Mucosa of descending colon (tissue), 3 donors: ENCODE measurements around the gene METTL25. TPM values are rescaled to one million over a fixed set of nuclear protein-coding genes. Genes with fewer than 3 reads are reported as not detected.

Experiments used
- ATAC-seq: fragments of 200-7000 bp; cut with Tn5 transposase; one replicate; pipeline ENCODE4 v1.9.1; 2020; ENCODE audit warnings: mild to moderate bottlenecking, moderate library complexity
- DNase-seq, 3 donors: peaks; one replicate each; pipeline ENCODE4 v3.0.0-alpha.2; 2020
- H3K36me3 ChIP-seq: fragments of 200-600 bp; one replicate; pipeline ENCODE4 v1.8.0; 2021; ENCODE audit warnings: low read depth, mild to moderate bottlenecking
- H3K4me1 ChIP-seq: fragments of 200-600 bp; one replicate; pipeline ENCODE4 v1.8.0; 2021; ENCODE audit warnings: low read depth, mild to moderate bottlenecking
- H3K4me3 ChIP-seq: fragments of 200-600 bp; one replicate; pipeline ENCODE4 v1.8.0; 2021; ENCODE audit warnings: mild to moderate bottlenecking
- H3K9me3 ChIP-seq: fragments of 200-600 bp; one replicate; pipeline ENCODE4 v1.8.0; 2021; ENCODE audit warnings: mild to moderate bottlenecking
- CTCF ChIP-seq: fragments of 200-600 bp; IDR thresholded peaks from one replicate; pipeline ENCODE4 v1.8.0; 2022; ENCODE audit warnings: antibody characterized with exemption, mild to moderate bottlenecking
- intact Hi-C, 2 donors: fragments of 100-400 bp; cut with DNase I in 1 of 2; cut with micrococcal nuclease in 1 of 2; formaldehyde crosslinking; loops; one replicate each; pipeline versions ENCODE4 v1.11.0 to v1.11.1; 2022; cut with DNase I, micrococcal nuclease
- total RNA-seq, 3 donors: library from RNA; stranded (reverse); fragmentation: NEBNext Ultra II Directional in 2 of 3; extraction: Animal tissue kit (Norgen Biotek cat#: 25700) in 2 of 3; gene quantifications; one replicate each; pipeline versions ENCODE4 v1.2.1 to v1.2.4, GENCODE V29; 2021 to 2023
- donor health status: DM: no; HTN: no; CAD: no; lungs with moderate emphysema.
- donor health status: DM: no; HTN: no; CAD: no.
- donor health status: DM: no; HTN: yes; CAD: no.

Gene METTL25
- total RNA-seq, 3 donors from 2014 or later: 9.7 to 20.4 (median 15.5) TPM

DNA sequence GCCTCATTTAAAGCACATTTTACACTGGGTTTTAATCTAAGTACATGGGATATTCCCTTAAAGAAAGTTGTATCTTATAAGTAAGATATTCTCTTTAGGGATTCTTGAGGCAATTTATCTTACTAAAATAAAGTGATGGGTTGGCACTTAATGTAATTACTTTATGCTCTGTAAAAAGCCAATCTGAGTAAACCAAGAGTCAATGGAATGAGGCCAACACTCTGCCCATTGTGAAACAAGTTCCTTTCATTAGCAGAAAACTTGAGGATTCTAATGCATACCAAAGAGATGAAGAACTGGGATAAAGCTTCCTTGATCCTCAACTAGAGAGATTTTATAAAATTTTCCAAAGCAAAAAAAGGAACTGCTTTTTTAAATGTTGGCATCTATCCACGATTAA, 121.2 kb downstream of the METTL25 start:
- DNase-seq: no peak
- ATAC-seq: no peak
- H3K4me1 ChIP-seq: no peaks in the 10 kb centered on the region
- H3K36me3 ChIP-seq: no peaks in the 10 kb centered on the region
- intact Hi-C loops: no loop called here
- H3K9me3 ChIP-seq: no peaks in the 10 kb centered on the region
- no peak for TF ChIP-seq CTCF
- no peak overlapping the region for H3K4me3 ChIP-seq

GRCh38 chr12:82480606-82481005, 122.3 kb downstream of the METTL25 start:
- no peaks in the 10 kb centered on the region for H3K9me3 ChIP-seq
- intact Hi-C loops: no loop called here

DNA sequence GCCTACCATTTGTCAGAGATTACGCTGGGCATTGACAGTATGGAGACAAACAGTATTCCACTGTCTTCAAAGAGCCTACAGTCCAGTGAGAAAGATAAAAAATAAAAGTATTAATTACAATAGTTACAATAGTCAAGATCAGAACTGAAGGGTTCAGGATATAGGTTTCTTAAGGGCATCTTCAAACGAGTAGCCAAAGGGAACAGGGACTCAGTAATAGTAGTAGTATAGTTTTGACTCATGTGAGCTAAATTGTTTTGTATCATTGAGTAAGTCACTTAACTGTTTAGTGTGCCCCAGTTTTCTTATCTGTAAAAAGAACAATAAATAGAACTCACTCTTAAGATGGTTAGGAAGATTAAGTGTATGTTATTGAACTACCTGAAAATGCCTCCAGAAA, 123.6 kb downstream of the METTL25 start:
- DNase-seq: no peak
- intact Hi-C loops: no loop called here
- Histone ChIP-seq H3K36me3 (no peaks in the 10 kb centered on the region), H3K9me3 (no peaks in the 10 kb centered on the region), H3K4me1 (no peaks in the 10 kb centered on the region), H3K4me3 (no peak overlapping the region)
- no peak for ATAC-seq
- TF ChIP-seq CTCF: no peak

More at GRCh38 chr12:82480606-82481005, 122.3 kb downstream of the METTL25 start:
- no peaks in the 10 kb centered on the region for H3K4me1 ChIP-seq
- ATAC-seq (no peak), DNase-seq (no peak)
- no peak for TF ChIP-seq CTCF
- no peak overlapping the region for H3K4me3 ChIP-seq
- H3K36me3 ChIP-seq: no peaks in the 10 kb centered on the region

- no peak for ATAC-seq
- no peaks in the 10 kb centered on the region for H3K36me3 ChIP-seq
- TF ChIP-seq CTCF: no peak
- H3K4me3 ChIP-seq: no peak overlapping the region
- H3K9me3 ChIP-seq: no peaks in the 10 kb centered on the region
- DNase-seq: no peak
- no peaks in the 10 kb centered on the region for H3K4me1 ChIP-seq
- intact Hi-C loops: no loop called here
Observed at GRCh38 chr12:82486524-82487235, 128.4 kb downstream of the METTL25 start.

- Histone ChIP-seq H3K36me3 (no peaks in the 10 kb centered on the region), H3K4me1 (no peaks in the 10 kb centered on the region), H3K9me3 (no peaks in the 10 kb centered on the region), H3K4me3 (no peak overlapping the region)
- intact Hi-C loops: no loop called here
- TF ChIP-seq CTCF: no peak
- DNase-seq (no peak), ATAC-seq (no peak)
Observed at GRCh38 chr12:82504409-82504808, 146.1 kb downstream of the METTL25 start.
